ENCODE results near the gene CDC16.

Gene CDC16

DNA sequence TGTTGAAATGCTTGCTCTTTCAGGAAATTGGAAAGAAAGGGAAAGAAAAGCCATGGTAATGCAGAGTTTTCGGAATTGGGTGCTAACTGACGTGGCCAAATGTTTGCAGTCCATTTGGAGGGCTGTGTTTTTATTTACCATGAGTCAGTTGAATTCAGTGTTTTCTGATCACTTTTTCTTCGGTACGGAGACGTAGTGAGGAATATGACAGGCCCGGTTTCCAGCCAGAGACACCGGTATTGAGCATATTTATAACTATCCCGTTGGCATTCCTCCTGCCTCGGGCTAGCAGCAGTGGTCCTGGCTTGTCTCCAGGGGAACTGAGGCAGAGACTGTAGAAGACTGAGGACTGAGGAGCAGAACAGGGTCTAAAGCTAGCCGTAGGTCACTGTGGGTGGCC, 1.0 kb downstream of the CDC16 start:
- Histone ChIP-seq H3K79me2 (ENCODE audit: insufficient read depth, low read length) (peaks cover 13% of the 10 kb centered on the region), H3K4me2 (ENCODE audit: low read length) (peak overlapping the region; percentile 93), H3K9ac (ENCODE audit: low read length) (peak overlapping the region; percentile 78), H3K36me3 (ENCODE audit: insufficient read depth, low read length) (peaks cover 41% of the 10 kb centered on the region), H3K27ac (ENCODE audit: low read depth, low read length, poor library complexity, severe bottlenecking) (no peak overlapping the region), H3K4me3 (ENCODE audit: low read depth, low read length, poor library complexity, severe bottlenecking) (peak overlapping the region; percentile 78), H3K9me3 (ENCODE audit: low read length) (0 out of 2 replicates have a peak, but pooled peaks cover 2% of the 10 kb centered on the region), H3K27me3 (ENCODE audit: insufficient read depth, low read length) (no peaks in the 10 kb centered on the region), H4K20me1 (ENCODE audit: insufficient read depth, low read length) (no peaks in the 10 kb centered on the region), H2AFZ (ENCODE audit: low read length) (no peak overlapping the region), H3F3A (ENCODE audit: insufficient read depth, low read length) (no peaks in the 10 kb centered on the region), H3K9me2 (ENCODE audit: low read depth, low read length) (no peaks in the 10 kb centered on the region), H3K4me1 (ENCODE audit: insufficient read depth, low read length, severe bottlenecking) (peaks cover 15% of the 10 kb centered on the region)
- TF ChIP-seq, protein P1, sequence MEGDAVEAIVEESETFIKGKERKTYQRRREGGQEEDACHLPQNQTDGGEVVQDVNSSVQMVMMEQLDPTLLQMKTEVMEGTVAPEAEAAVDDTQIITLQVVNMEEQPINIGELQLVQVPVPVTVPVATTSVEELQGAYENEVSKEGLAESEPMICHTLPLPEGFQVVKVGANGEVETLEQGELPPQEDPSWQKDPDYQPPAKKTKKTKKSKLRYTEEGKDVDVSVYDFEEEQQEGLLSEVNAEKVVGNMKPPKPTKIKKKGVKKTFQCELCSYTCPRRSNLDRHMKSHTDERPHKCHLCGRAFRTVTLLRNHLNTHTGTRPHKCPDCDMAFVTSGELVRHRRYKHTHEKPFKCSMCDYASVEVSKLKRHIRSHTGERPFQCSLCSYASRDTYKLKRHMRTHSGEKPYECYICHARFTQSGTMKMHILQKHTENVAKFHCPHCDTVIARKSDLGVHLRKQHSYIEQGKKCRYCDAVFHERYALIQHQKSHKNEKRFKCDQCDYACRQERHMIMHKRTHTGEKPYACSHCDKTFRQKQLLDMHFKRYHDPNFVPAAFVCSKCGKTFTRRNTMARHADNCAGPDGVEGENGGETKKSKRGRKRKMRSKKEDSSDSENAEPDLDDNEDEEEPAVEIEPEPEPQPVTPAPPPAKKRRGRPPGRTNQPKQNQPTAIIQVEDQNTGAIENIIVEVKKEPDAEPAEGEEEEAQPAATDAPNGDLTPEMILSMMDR (IDR thresholded peaks at IDR 0.05; ENCODE audit: low read length), result no peak
- TF ChIP-seq EZH2 (IDR thresholded peaks at IDR 0.05; ENCODE audit: borderline replicate concordance, low read length), result no peak

DNA sequence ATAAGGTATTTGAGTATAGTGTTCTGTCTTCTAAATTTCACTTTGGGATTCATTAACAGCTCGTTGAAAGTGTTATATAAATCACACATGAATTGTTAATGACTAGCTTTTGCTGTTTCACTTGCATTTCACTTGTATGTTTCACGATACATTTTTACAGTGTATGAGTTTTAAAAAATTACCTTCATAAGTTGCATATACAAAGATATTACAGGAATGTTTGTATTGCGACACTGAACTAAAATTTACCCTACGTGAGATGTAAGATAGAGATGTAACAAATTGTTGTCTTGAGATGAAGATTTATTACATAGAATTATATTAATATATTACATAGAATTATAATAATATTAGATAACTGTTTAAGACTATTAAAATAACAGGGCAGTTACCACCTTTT, 1.5 kb downstream of the CDC16 start:
- 0 out of 2 replicates have a peak, but pooled peaks cover 2% of the 10 kb centered on the region for H3K9me3 ChIP-seq (ENCODE audit: low read length)
- H3K79me2 ChIP-seq (ENCODE audit: insufficient read depth, low read length), result peaks cover 13% of the 10 kb centered on the region
- no peaks in the 10 kb centered on the region for H4K20me1 ChIP-seq (ENCODE audit: insufficient read depth, low read length)
- H3K4me2 ChIP-seq (ENCODE audit: low read length), result peak overlapping the region; percentile 93
- H3K27ac ChIP-seq (ENCODE audit: low read depth, low read length, poor library complexity, severe bottlenecking), result no peak overlapping the region
- no peaks in the 10 kb centered on the region for H3K27me3 ChIP-seq (ENCODE audit: insufficient read depth, low read length)
- H2AFZ ChIP-seq (ENCODE audit: low read length), result no peak overlapping the region
- no peaks in the 10 kb centered on the region for H3K9me2 ChIP-seq (ENCODE audit: low read depth, low read length)
- peaks cover 15% of the 10 kb centered on the region for H3K4me1 ChIP-seq (ENCODE audit: insufficient read depth, low read length, severe bottlenecking)
- peak overlapping the region; percentile 78 for H3K4me3 ChIP-seq (ENCODE audit: low read depth, low read length, poor library complexity, severe bottlenecking)
- peak overlapping the region; percentile 78 for H3K9ac ChIP-seq (ENCODE audit: low read length)
- no peaks in the 10 kb centered on the region for H3F3A ChIP-seq (ENCODE audit: insufficient read depth, low read length)
- H3K36me3 ChIP-seq (ENCODE audit: insufficient read depth, low read length), result peaks cover 46% of the 10 kb centered on the region
- TF ChIP-seq, protein P1 (IDR thresholded peaks at IDR 0.05; ENCODE audit: low read length), result no peak
- TF ChIP-seq EZH2 (IDR thresholded peaks at IDR 0.05; ENCODE audit: borderline replicate concordance, low read length), result no peak

DNA sequence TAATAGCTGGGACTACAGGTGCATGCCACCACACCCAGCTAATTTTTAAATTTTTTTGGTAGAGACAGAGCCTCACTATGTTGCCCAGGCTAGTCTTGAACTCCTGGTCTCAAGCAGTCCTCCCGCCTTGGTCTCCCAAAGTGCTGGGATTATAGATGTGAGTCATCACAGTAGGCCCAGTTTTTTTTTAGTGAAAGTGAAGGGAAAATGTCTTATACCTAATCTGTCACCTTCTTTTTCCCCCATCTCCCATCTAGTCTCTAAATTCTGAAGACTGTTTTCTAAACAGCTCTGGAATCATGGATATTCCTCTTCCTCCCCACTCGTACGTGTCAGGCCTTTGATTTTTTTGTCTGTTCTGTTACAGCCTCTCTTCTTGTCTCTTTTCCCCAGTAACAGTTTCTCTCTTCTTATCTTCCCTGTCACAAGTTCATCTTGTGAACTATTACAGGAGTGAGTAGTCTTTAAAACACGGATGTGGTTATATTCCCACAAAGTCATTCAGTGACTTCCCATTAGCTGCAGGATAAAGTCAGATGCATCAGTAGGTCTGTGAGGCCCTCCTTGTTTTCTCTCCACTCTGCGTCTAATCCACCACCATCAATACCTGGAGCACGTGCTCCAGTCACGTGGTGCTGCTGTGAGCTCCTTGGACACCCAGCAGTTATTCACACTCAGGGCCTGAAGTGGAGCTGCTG, 2.9 kb downstream of the CDC16 start:
- Histone ChIP-seq H3K27ac (ENCODE audit: low read depth, low read length, poor library complexity, severe bottlenecking) (no peak overlapping the region), H4K20me1 (ENCODE audit: insufficient read depth, low read length) (no peaks in the 10 kb centered on the region), H3K9ac (ENCODE audit: low read length) (no peak overlapping the region), H3K9me2 (ENCODE audit: low read depth, low read length) (no peaks in the 10 kb centered on the region), H3K79me2 (ENCODE audit: insufficient read depth, low read length) (peaks cover 13% of the 10 kb centered on the region), H3K4me2 (ENCODE audit: low read length) (no peak overlapping the region), H3K4me3 (ENCODE audit: low read depth, low read length, poor library complexity, severe bottlenecking) (no peak overlapping the region), H3K36me3 (ENCODE audit: insufficient read depth, low read length) (peaks cover 59% of the 10 kb centered on the region), H3F3A (ENCODE audit: insufficient read depth, low read length) (no peaks in the 10 kb centered on the region), H3K27me3 (ENCODE audit: insufficient read depth, low read length) (no peaks in the 10 kb centered on the region), H3K4me1 (ENCODE audit: insufficient read depth, low read length, severe bottlenecking) (peaks cover 15% of the 10 kb centered on the region), H2AFZ (ENCODE audit: low read length) (no peak overlapping the region), H3K9me3 (ENCODE audit: low read length) (0 out of 2 replicates have a peak, but pooled peaks cover 2% of the 10 kb centered on the region)
- TF ChIP-seq, protein P1 (IDR thresholded peaks at IDR 0.05; ENCODE audit: low read length), result no peak
